GM12891 (cell line): ENCODE results near the gene SPAG16.

Experiments
- DNase-seq: peaks from one replicate; pipeline ENCODE4 v3.0.0; 2011; ENCODE audit warnings: low spot score; ENCODE audit not compliant: insufficient read length
- FAIRE-seq: peaks from 2 replicates; lab custom pipeline; 2011; peaks lifted over from hg19 to GRCh38; lab: Jason Lieb, UNC
- PAX5 ChIP-seq: IDR thresholded peaks from 2 replicates; pipeline ENCODE4 v1.6.1; 2011; ENCODE audit warnings: low read length, moderate library complexity, mild to moderate bottlenecking; ENCODE audit not compliant: insufficient read depth, severe bottlenecking
- POLR2A ChIP-seq: IDR thresholded peaks from 2 replicates; pipeline ENCODE4 v1.6.1; 2011; ENCODE audit warnings: low read depth, low read length, control low read depth
- POLR2AphosphoS5 ChIP-seq: IDR thresholded peaks from 2 replicates; pipeline ENCODE4 v1.6.1; 2011; ENCODE audit warnings: low read depth, low read length, control low read depth
- POU2F2 ChIP-seq: IDR thresholded peaks from 2 replicates; pipeline ENCODE4 v1.6.1; 2011; ENCODE audit warnings: low read depth, mild to moderate bottlenecking, control low read depth, low read length, moderate library complexity
- SPI1 ChIP-seq: IDR thresholded peaks from 2 replicates; pipeline ENCODE4 v1.6.1; 2011; ENCODE audit warnings: low read depth, low read length, control low read depth
- TAF1 ChIP-seq: IDR thresholded peaks from 2 replicates; pipeline ENCODE4 v1.6.1; 2011; ENCODE audit warnings: low read depth, low read length, control low read depth

The SPAG16 gene

DNA sequence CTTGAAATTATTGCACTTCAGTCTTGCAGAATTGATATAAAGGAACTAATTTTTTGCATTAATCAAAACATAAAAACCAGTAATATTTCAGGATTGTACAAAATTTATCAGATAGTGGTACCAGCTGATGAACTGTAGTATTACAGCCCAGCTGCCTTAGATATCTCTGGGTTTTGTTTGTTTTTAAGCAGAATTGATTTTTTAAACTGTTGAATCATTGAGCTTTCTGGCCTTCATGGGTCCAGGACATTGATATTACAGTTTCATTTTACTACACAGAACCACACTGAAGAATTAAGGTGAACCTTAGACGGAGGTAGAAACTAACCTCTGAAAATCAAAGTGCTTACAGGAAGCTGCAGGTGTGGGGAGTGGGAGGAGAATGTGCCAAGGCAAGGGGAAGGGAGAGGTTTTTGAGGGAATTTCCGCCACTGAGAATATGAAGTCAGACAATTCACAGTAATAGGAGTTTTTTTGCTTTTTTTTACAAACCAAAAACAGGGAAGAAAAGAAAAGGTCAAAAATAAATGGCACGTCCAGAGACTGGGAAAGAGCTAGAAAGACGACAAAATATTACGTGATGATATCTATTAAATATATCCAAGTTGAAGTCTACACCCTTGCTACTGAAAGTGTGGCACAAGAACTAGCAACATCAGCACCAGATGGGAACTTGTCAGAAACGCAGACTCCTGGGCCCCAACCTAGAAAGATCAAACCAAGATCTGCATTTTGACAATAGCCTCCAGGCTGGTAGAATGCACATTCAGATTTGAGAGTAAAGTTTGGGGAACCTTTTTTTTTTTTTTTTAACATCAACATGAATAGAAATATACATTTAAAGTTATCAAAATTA is 40.8 kb upstream of the SPAG16 start:
- TF ChIP-seq SPI1 (peak; percentile 25; the same call in 1 of the 2 replicates), TAF1 (peak; percentile 56; the same call in 1 of the 2 replicates), POLR2A (peak; percentile 53; the same call in 1 of the 2 replicates), PAX5 (no peak), POU2F2 (peak; percentile 20; the same call in 1 of the 2 replicates), POLR2AphosphoS5 (peak; percentile 37; the same call in 1 of the 2 replicates)
- FAIRE-seq (peak; percentile 81), DNase-seq (no peak)

DNA sequence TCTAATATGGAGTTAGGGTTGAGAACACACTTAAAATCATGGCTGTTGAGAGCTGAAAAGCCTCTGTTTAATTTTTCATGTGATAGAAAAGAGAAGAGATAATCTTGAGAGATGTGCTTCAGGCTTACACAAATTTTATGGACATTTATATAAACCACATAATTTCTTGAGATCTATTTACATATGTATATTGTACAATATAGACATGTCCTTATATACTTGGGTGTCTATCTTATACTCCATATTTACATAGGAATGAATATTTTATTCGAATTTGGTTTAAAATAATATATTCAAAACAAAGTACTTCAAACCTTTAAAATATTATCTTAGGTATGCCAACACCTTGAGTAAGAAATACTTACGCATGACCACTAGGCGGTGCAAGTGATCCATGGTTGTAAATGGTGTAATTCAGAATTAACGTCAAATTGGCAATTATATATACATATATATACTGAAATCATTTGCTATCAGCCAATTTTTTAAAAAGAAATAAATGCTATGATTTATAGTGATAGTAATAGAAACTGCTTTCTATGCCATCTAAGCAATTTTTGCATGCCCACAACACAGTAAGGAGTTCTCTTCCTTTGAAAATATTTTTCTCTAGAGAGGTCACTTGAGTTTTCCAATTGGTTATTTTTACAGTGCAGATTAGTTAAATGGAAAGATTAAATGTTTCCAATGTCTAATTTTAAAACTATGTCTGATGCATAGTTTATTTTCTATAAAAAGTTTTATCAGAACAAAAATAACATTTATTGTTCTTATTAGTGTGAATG is 37.6 kb upstream of the SPAG16 start:
- FAIRE-seq (no peak), DNase-seq (no peak)
- no peak for TF ChIP-seq POLR2A
- no peak for TF ChIP-seq PAX5
- TF ChIP-seq POLR2AphosphoS5 = no peak
- TF ChIP-seq POU2F2 = no peak
- TF ChIP-seq TAF1 = no peak
- TF ChIP-seq SPI1 = no peak

DNA sequence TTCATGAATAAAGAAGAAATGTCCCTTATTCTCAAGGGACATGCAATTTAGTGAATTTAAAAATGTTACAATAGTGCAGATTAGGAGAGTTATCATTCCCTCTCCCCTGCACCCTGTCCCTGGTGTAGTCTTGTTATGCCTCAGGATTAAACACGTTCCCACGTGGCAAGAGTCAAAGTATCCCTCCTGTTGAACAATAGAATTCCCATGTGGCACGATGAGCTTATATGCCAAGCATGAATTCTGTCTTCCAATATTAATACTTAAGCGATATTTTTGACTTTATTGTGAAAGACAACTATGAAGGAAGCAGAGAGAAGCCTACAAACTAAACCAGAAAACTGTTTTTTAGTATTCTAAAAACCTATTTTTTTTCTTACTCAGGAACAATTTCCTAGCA is 36.7 kb upstream of the SPAG16 start:
- TF ChIP-seq POU2F2 (no peak), POLR2A (no peak), SPI1 (no peak), POLR2AphosphoS5 (no peak), TAF1 (no peak), PAX5 (no peak)
- FAIRE-seq = no peak

DNA sequence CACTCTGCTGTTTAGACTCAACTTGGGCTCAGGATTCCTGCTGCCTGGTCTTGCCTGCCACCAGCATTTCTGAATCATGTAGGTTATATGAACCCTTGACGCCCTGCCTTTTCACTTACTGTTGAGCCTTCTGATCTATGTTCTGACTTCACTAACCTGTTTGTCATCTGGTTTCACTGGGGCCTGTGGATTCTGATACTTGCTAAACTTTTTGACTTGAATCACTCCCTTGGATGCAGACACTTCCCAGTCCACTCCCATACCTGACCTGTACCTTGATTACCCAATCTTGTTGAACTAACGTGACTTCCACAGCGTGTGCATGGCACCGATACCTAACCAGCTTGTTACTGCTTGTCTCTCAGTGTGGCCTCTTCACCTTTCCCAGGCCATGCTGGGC is 35.6 kb upstream of the SPAG16 start:
- TF ChIP-seq POLR2AphosphoS5 = no peak
- no peak for TF ChIP-seq POLR2A
- TF ChIP-seq POU2F2 = no peak
- no peak for TF ChIP-seq TAF1
- no peak for TF ChIP-seq SPI1
- TF ChIP-seq PAX5 = no peak
- DNase-seq (no peak), FAIRE-seq (peak; percentile 88)

More for the DNA sequence above, 36.7 kb upstream of the SPAG16 start:
- no peak for DNase-seq

DNA sequence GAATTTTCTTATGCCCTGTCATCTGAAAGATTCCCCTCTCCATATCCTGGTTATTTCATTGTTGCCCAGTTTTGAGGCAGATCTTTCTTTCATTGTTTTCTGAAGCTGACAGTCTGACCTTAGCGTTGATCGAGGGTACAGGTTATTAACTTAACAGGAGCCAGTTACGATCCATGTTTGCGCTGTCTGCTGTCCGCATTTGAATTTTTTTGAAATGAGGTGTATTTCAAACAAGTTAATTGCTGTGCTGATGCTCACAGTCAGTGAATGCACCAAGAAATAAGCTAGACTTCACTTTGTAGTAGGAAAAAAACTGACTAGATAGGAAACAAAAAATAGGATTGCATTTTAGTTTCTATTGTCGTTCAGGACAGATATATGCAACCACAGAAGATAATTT is 34.8 kb upstream of the SPAG16 start:
- TF ChIP-seq PAX5 (no peak), POU2F2 (no peak), TAF1 (no peak), POLR2AphosphoS5 (no peak), SPI1 (no peak), POLR2A (no peak)
- DNase-seq (no peak), FAIRE-seq (no peak)

DNA sequence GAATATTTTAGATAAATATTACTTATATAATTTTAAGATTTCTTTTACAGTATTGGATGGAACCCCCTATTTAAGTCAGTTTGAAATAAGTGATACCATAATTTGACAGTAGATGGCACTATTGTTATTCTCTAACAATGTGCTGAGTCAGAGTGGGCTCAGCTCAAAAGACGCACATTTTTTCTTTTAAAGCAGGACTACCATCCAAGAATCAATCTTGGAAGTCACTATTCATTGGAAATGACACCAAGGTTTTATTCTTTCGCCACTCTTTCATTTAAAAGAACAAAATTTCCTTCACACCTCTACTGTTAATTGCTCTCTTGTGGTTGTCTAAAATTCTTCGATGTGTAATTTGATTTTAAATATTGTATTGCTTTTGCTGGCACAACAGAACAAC is 32.6 kb upstream of the SPAG16 start:
- DNase-seq (peak; percentile 10), FAIRE-seq (peak; percentile 87)
- no peak for TF ChIP-seq POLR2AphosphoS5
- TF ChIP-seq POU2F2 = no peak
- TF ChIP-seq SPI1 = no peak
- TF ChIP-seq TAF1 = no peak
- TF ChIP-seq POLR2A = no peak
- no peak for TF ChIP-seq PAX5

DNA sequence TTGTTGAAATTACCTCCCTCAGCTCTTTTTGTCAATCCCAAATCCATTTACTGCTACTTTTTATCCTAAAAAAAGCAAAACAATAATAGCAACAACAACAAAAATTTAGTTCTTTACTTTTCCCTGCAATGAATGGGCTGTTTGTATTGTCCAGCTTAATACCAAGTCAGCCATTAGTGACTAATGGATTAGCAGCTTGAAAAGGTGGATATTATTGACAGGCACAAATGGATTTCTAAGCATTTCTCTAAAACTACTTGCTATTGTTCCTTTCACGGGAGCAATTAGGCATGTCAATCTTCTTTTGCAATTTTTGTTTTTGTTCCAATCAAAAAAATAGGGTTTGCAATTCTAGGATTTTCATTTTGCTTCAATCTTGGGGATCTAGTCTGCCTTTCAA is 32.1 kb upstream of the SPAG16 start:
- DNase-seq (no peak), FAIRE-seq (peak; percentile 38)
- no peak for TF ChIP-seq POLR2AphosphoS5
- no peak for TF ChIP-seq POLR2A
- no peak for TF ChIP-seq PAX5
- no peak for TF ChIP-seq SPI1
- TF ChIP-seq TAF1 = no peak
- no peak for TF ChIP-seq POU2F2

DNA sequence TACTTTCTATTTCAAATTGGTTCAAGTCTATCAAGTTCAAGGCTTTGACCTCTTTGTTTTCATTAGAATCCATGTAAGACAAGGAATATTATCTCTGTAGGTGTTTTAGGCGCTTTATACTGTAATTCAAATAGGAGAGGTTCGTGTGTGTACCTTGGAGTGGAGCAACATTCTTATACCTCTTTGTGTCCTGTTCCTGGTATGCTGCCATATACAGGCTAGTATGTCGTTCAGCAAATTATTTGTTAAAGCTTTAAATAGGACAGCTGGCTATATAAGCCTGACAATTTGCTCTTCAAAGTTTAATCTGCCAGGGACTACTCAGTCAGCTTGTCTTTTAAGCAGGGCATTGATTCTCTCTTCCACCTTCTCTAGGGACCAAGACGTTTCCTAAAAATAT is 31.1 kb upstream of the SPAG16 start:
- FAIRE-seq (no peak), DNase-seq (no peak)
- TF ChIP-seq POLR2A (no peak), TAF1 (no peak), POU2F2 (no peak), SPI1 (no peak), POLR2AphosphoS5 (no peak)

DNA sequence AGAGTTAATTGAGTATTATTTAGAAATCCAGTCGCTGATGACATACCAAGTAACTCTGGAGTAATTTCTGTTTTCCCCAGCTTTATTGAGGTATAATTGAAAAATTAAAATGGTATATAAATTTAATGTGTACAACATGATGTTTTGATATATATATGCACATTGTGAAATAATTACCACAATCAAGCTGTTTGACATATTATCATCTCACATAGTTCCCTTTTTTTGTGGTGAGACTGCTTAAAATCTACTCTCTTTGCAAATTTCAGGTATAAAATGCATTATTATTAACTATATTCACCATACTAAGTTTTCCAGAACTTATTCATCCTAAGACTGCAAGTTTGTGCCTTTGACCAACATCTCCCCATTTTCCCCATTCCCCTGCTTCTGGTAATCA is 25.0 kb upstream of the SPAG16 start:
- DNase-seq = no peak
- no peak for TF ChIP-seq TAF1
- no peak for TF ChIP-seq POU2F2
- TF ChIP-seq POLR2AphosphoS5 = no peak
- no peak for TF ChIP-seq SPI1
- no peak for TF ChIP-seq POLR2A
- no peak for FAIRE-seq
